ENCODE data around the gene TNFAIP2. TPM values are rescaled to one million over a fixed set of nuclear protein-coding genes. Genes with fewer than 3 reads are reported as not detected.
"Not testable (repeated sequence)": the region's sequence is repeated elsewhere in the genome, so short reads cannot be mapped to it uniquely, and the experiment has no call there.

TNFAIP2 gene
- total and polyA plus RNA-seq, 8 donors: 30.7 to 279 (median 73.0) TPM

DNA sequence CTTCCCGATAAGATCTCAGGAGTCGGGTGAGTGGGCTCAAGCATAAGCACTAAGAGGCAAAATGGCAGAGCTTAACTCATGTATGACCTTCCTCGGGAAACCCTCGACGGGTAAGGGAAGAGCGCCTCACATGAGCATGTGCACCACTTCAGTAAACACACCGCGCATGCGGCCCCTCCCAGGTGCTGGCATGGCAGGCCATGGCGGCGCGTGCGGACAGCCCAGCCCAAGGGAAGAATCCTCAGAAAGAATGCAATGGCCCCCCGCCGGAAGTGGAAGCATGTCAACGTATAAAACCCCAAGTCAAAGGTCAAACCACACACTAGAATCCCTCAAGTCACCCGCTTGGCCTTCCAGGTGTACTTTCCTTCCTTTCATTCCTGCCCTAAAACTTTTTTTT, 6.6 kb upstream of the TNFAIP2 start:
- no peaks in the 10 kb centered on the region for H3K36me3 ChIP-seq
- H3K4me3 ChIP-seq: no peak overlapping the region
- H3K27ac ChIP-seq: no peak overlapping the region
- H3K9me3 ChIP-seq: no peaks in the 10 kb centered on the region
- peaks cover 36 to 87% (median 63%) of the 10 kb centered on the region in 4 donors for H3K4me1 ChIP-seq
- H3K27me3 ChIP-seq: peaks cover 0 to 3% (median 0%) of the 10 kb centered on the region in 3 donors
- intact Hi-C loops (cut with DNase I; ENCODE audit: low total_unique reads): no loop called here
- no peak for TF ChIP-seq POLR2A (IDR thresholded peaks at IDR 0.05)
- no peak for TF ChIP-seq POLR2AphosphoS5 (IDR thresholded peaks at IDR 0.05)
- TF ChIP-seq EP300 (IDR thresholded peaks at IDR 0.05): no peak
- TF ChIP-seq, protein P1, sequence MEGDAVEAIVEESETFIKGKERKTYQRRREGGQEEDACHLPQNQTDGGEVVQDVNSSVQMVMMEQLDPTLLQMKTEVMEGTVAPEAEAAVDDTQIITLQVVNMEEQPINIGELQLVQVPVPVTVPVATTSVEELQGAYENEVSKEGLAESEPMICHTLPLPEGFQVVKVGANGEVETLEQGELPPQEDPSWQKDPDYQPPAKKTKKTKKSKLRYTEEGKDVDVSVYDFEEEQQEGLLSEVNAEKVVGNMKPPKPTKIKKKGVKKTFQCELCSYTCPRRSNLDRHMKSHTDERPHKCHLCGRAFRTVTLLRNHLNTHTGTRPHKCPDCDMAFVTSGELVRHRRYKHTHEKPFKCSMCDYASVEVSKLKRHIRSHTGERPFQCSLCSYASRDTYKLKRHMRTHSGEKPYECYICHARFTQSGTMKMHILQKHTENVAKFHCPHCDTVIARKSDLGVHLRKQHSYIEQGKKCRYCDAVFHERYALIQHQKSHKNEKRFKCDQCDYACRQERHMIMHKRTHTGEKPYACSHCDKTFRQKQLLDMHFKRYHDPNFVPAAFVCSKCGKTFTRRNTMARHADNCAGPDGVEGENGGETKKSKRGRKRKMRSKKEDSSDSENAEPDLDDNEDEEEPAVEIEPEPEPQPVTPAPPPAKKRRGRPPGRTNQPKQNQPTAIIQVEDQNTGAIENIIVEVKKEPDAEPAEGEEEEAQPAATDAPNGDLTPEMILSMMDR (IDR thresholded peaks at IDR 0.05): no peak
- DNase-seq: peak in 1 of 2 donors; percentile 64
- WGBS, 5 donors: 46 to 73% (median 62%) methylated on average over 17 of the region's 17 CpGs

GRCh38 chr14:103117499-103117898, 5.8 kb upstream of the TNFAIP2 start:
- H3K9me3 ChIP-seq; H3K36me3 ChIP-seq; intact Hi-C loops (cut with DNase I; ENCODE audit: low total_unique reads); H3K4me3 ChIP-seq; DNase-seq: not testable (repeated sequence)
- Histone ChIP-seq H3K27ac (peak overlapping the region in 2 of 5 donors; percentile 33 to 87), H3K4me1 (peaks cover 36 to 87% (median 63%) of the 10 kb centered on the region in 4 donors), H3K27me3 (peaks cover 0 to 11% (median 0%) of the 10 kb centered on the region in 3 donors)
- 87 to 96% (median 91%) methylated on average over 7 of the region's 7 CpGs for WGBS, 5 donors

GRCh38 chr14:103118018-103118662, 5.1 kb upstream of the TNFAIP2 start:
- Histone ChIP-seq H3K36me3 (no peaks in the 10 kb centered on the region), H3K9me3 (no peaks in the 10 kb centered on the region), H3K4me1 (peaks cover 40 to 87% (median 64%) of the 10 kb centered on the region in 4 donors), H3K27me3 (peaks cover 0 to 18% (median 6%) of the 10 kb centered on the region in 3 donors), H3K4me3 (no peak overlapping the region), H3K27ac (peak overlapping the region; percentile 4 to 96 (median 78))
- DNase-seq: peak in 1 of 2 donors; percentile 87
- intact Hi-C loops (cut with DNase I; ENCODE audit: low total_unique reads): no loop called here
- TF ChIP-seq POLR2AphosphoS5 (IDR thresholded peaks at IDR 0.05): peak in 1 of 3 donors; percentile 45
- TF ChIP-seq EP300 (IDR thresholded peaks at IDR 0.05): peak; percentile 10
- TF ChIP-seq POLR2A (IDR thresholded peaks at IDR 0.05): no peak
- TF ChIP-seq, protein P1 (IDR thresholded peaks at IDR 0.05): no peak
- WGBS, 5 donors: 32 to 47% (median 41%) methylated on average over 7 to 10 of the region's 10 CpGs

DNA sequence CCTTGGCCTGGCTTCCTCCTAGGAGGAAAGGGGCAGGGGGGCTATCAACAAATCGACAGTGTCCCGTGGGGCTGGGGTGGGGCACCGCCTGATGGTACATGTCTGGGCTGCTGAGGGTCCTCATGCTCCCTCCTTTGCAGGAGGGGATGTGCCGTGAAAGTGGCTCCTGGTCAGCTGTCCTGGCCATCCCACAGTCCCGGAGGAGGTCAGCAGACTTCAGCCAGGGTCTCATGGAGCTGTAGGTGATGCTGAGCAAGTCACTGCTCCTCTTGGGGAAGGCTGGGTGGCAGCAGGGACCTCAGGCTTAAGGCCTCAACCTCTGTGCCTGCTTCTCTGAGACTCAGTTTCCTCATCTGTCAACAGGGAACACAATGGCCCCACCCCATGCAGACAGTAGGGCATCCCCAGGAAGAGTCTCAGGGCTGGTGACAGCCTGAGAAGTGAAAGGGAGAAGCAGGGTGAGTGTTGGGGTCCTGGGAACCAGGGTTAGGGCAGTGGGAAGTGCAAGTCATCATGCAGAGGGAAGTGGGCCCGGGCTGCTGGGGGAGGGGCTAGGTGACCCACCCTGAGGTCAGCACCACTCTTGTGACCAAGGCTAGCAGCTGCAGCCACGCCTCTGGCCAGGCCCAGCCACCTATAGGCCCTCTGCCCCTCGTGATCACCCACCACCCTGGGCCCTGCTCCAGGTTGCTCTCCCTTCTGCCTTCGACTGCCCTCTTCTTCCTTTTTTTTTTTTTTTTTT, 4.4 kb upstream of the TNFAIP2 start:
- intact Hi-C loops (cut with DNase I; ENCODE audit: low total_unique reads): no loop called here
- WGBS, 5 donors: 65 to 80% (median 70%) methylated on average over 8 to 9 of the region's 9 CpGs
- H3K4me1 ChIP-seq: peaks cover 46 to 88% (median 67%) of the 10 kb centered on the region in 4 donors
- H3K27ac ChIP-seq: peak overlapping the region; percentile 4 to 96 (median 78)
- no peak overlapping the region for H3K4me3 ChIP-seq
- TF ChIP-seq POLR2AphosphoS5 (IDR thresholded peaks at IDR 0.05): no peak
- no peak for TF ChIP-seq EP300 (IDR thresholded peaks at IDR 0.05)
- no peak for TF ChIP-seq POLR2A (IDR thresholded peaks at IDR 0.05)
- TF ChIP-seq, protein P1 (IDR thresholded peaks at IDR 0.05): no peak
- H3K9me3 ChIP-seq: no peaks in the 10 kb centered on the region
- peaks cover 0 to 24% (median 13%) of the 10 kb centered on the region in 3 donors for H3K27me3 ChIP-seq
- no peaks in the 10 kb centered on the region for H3K36me3 ChIP-seq
- DNase-seq: peak; percentile 45 to 53

DNA sequence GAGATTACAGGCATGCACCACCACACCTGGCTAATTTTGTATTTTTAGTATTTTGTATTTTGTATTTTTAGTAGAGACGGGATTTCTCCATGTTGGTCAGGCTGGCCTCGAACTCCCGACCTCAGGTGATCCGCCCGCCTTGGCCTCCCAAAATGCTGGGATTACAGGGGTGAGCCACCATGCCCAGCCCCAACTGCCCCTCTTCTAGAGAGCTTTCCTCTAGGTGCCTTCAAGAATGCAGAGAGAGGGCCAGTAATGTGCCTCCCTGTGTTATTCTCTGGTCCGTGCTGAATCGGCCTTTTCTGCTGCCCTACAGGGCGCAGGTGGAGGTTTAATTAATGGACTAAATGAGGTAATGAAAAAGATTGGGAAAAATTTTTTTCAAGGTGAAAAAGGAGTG, 3.7 kb upstream of the TNFAIP2 start:
- DNase-seq; intact Hi-C loops (cut with DNase I; ENCODE audit: low total_unique reads); H3K9me3 ChIP-seq; H3K4me3 ChIP-seq; H3K36me3 ChIP-seq: not testable (repeated sequence)
- Histone ChIP-seq H3K27me3 (peaks cover 0 to 31% (median 13%) of the 10 kb centered on the region in 3 donors), H3K4me1 (peaks cover 47 to 88% (median 68%) of the 10 kb centered on the region in 4 donors), H3K27ac (peak overlapping the region in 3 of 5 donors; percentile 87 to 96 (median 87))
- WGBS, 5 donors: 88 to 94% (median 93%) methylated on average over 8 of the region's 8 CpGs
